Lower lobe of right lung (tissue), 2 donors: ENCODE results near the gene VAV2. TPM values are rescaled to one million over a fixed set of nuclear protein-coding genes. Genes with fewer than 3 reads are reported as not detected.
A peak's percentile ranks its signal among the peaks of the same experiment; 100 is the strongest.

Experiments used
- ATAC-seq, 2 donors: fragments of 200-7000 bp; cut with Tn5 transposase; one replicate each; pipeline ENCODE4 v1.9.1; 2020 to 2022; ENCODE audit warnings: mild to moderate bottlenecking in 2 of 2, moderate library complexity in 2 of 2
- DNase-seq: peaks from one replicate; pipeline ENCODE4 v3.0.0-alpha.2; 2020
- H3K27ac ChIP-seq: fragments of 200-600 bp; one replicate; pipeline ENCODE4 v1.8.0; 2022
- H3K27me3 ChIP-seq: fragments of 200-600 bp; one replicate; pipeline ENCODE4 v1.8.0; 2022; ENCODE audit warnings: low read depth
- H3K36me3 ChIP-seq: fragments of 200-600 bp; one replicate; pipeline ENCODE4 v1.8.0; 2022; ENCODE audit warnings: mild to moderate bottlenecking
- H3K4me1 ChIP-seq: fragments of 200-600 bp; one replicate; pipeline ENCODE4 v1.8.0; 2022
- H3K4me3 ChIP-seq: fragments of 200-600 bp; one replicate; pipeline ENCODE4 v1.8.0; 2022; ENCODE audit warnings: mild to moderate bottlenecking
- H3K9me3 ChIP-seq: fragments of 200-600 bp; one replicate; pipeline ENCODE4 v1.8.0; 2022
- CTCF ChIP-seq: fragments of 200-600 bp; IDR thresholded peaks from one replicate; pipeline ENCODE4 v1.8.0; 2022; ENCODE audit warnings: antibody characterized with exemption, mild to moderate bottlenecking
- intact Hi-C: fragments of 100-400 bp; cut with DNase I; formaldehyde crosslinking; loops from one replicate; pipeline ENCODE4 v1.11.0; 2022
- total RNA-seq: library from RNA; stranded (reverse); fragmentation: NEBNext Ultra II Directional; extraction: Animal tissue kit (Norgen Biotek cat#: 25700); gene quantifications from one replicate; pipeline ENCODE4 v1.2.1, GENCODE V29; 2021
- donor health status: DM: no; HTN: yes; CAD: no; lungs with severe emphysema.

Gene VAV2
- total RNA-seq, 1 donor from 2014 or later, result 26.9 TPM

GRCh38 chr9:133962341-133962740 lies 29.8 kb downstream of the VAV2 start:
- ATAC-seq, result no peak
- Histone ChIP-seq H3K36me3 (no peaks in the 10 kb centered on the region), H3K27me3 (no peaks in the 10 kb centered on the region), H3K4me1 (peaks cover 43% of the 10 kb centered on the region), H3K4me3 (no peak overlapping the region), H3K27ac (no peak overlapping the region), H3K9me3 (peaks cover 11% of the 10 kb centered on the region)
- no peak for TF ChIP-seq CTCF
- intact Hi-C loops, result no loop called here
- DNase-seq, result peak; percentile 22

GRCh38 chr9:133961226-133962165 lies 30.6 kb downstream of the VAV2 start:
- Histone ChIP-seq H3K4me1 (peaks cover 45% of the 10 kb centered on the region), H3K27ac (no peak overlapping the region), H3K36me3 (no peaks in the 10 kb centered on the region), H3K9me3 (peaks cover 11% of the 10 kb centered on the region), H3K27me3 (no peaks in the 10 kb centered on the region), H3K4me3 (no peak overlapping the region)
- intact Hi-C loops, result no loop called here
- DNase-seq, result peak; percentile 41
- TF ChIP-seq CTCF, result no peak
- no peak for ATAC-seq

GRCh38 chr9:133960568-133961129 lies 31.5 kb downstream of the VAV2 start:
- ATAC-seq (peak; percentile 67 to 82), DNase-seq (peak; percentile 73)
- TF ChIP-seq CTCF, result peak; percentile 16
- H3K27me3 ChIP-seq, result no peaks in the 10 kb centered on the region
- no peak overlapping the region for H3K4me3 ChIP-seq
- no peaks in the 10 kb centered on the region for H3K36me3 ChIP-seq
- H3K4me1 ChIP-seq, result peaks cover 54% of the 10 kb centered on the region
- no peak overlapping the region for H3K27ac ChIP-seq
- peaks cover 11% of the 10 kb centered on the region for H3K9me3 ChIP-seq
- intact Hi-C loops, result no loop called here

GRCh38 chr9:133959966-133960567 lies 32.1 kb downstream of the VAV2 start:
- TF ChIP-seq CTCF, result no peak
- Histone ChIP-seq H3K36me3 (no peaks in the 10 kb centered on the region), H3K27me3 (no peaks in the 10 kb centered on the region), H3K4me3 (no peak overlapping the region), H3K27ac (no peak overlapping the region), H3K4me1 (peaks cover 54% of the 10 kb centered on the region), H3K9me3 (peaks cover 11% of the 10 kb centered on the region)
- intact Hi-C loops, result no loop called here
- peak; percentile 35 for DNase-seq
- no peak for ATAC-seq

- Histone ChIP-seq H3K4me1 (peaks cover 62% of the 10 kb centered on the region), H3K36me3 (no peaks in the 10 kb centered on the region), H3K9me3 (peaks cover 2% of the 10 kb centered on the region), H3K27ac (no peak overlapping the region), H3K27me3 (no peaks in the 10 kb centered on the region), H3K4me3 (no peak overlapping the region)
- ATAC-seq (no peak), DNase-seq (peak; percentile 31)
- TF ChIP-seq CTCF, result no peak
- intact Hi-C loops, result no loop called here
Observed at GRCh38 chr9:133959171-133959570, 33.0 kb downstream of the VAV2 start.
